ENCODE results near the gene KASH5.
"Not testable (repeated sequence)": the region's sequence is repeated elsewhere in the genome, so short reads cannot be mapped to it uniquely, and the experiment has no call there.

Gene KASH5

DNA sequence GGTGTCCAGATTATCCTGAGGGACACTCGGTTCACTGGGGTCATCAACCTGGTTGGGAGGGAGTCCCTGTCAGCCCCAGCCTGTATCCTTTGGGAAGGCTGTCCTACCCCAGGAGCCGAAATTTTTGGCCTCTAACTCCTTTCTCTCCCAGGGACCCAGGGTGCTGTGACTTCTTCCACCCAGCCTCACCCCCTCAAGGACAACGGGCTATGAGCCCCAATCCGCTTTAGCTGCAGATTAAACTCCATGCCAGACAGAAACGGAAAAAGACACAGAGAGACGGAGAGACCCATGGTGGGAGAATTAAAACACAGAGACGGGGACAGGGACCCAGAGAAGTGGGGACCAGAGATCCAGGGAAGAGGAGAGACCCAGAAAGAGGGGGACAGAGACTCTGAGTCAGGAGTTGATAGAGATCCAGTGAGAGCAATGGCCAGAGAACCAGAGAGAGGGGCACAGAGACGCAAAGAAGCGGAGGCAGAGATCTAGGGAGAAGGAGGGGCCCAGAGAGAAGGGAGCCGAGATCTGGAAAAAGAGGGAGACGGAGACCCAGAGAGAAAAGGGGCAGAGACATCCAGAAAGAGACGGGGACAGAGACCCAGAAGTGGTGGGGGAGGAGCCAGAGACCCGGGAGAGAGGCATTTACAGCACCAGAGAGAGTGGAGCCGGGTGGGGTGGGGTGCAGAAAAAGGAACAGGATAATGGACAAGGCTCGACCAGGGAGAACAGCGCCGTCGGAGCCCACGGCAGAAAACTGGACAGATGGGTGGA, 52.6 kb downstream of the KASH5 start:
- DNase-seq = no peak

GRCh38 chr19:49441210-49441959, 53.3 kb downstream of the KASH5 start, which contains the start of gene SLC17A7:
SLC17A7 (minus strand) TSS chr19:49441527; CDS start chr19:49441379, 148 bp downstream.
- DNase-seq = peak; percentile 66

GRCh38 chr19:49441960-49442350, 53.9 kb downstream of the KASH5 start:
- DNase-seq = no peak

- DNase-seq = no peak
Measured at GRCh38 chr19:49442354-49442753, 54.3 kb downstream of the KASH5 start.

DNA sequence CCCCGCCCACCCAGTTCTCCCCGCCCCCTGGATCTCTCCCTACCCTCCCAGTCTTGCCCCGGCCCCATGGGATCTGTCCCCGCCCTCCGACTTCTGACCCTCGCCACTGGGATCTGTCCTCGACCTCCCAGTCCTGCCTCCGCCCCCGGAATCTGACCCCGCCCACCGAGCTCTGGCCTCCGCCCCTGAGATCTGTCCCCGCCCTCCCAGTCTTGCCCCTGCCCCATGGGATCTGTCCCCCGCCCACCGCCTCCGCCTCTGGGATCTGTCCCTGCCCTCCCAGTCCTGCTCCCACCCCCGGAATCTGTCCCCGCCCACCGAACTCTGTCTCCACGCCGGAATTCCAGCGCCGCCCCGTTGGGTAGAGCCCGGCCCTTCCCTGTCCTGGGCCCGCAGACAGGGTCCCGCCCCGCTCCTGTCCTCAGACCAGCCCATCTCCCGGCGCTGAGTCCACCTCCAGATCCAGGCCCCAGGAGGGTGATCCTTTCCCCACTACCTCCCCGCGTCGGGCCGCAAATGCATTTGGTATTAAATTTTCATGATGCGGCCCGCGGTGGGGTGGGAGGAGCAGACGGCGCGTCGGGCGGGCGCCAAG, 54.8 kb downstream of the KASH5 start:
- DNase-seq = peak; percentile 53

GRCh38 chr19:49443366-49444099, 55.5 kb downstream of the KASH5 start:
- peak; percentile 96 for DNase-seq

- not testable (repeated sequence) for DNase-seq
Measured at GRCh38 chr19:49444100-49444700, 56.2 kb downstream of the KASH5 start.

GRCh38 chr19:49445997-49446396, 57.9 kb downstream of the KASH5 start:
- DNase-seq = no peak

DNA sequence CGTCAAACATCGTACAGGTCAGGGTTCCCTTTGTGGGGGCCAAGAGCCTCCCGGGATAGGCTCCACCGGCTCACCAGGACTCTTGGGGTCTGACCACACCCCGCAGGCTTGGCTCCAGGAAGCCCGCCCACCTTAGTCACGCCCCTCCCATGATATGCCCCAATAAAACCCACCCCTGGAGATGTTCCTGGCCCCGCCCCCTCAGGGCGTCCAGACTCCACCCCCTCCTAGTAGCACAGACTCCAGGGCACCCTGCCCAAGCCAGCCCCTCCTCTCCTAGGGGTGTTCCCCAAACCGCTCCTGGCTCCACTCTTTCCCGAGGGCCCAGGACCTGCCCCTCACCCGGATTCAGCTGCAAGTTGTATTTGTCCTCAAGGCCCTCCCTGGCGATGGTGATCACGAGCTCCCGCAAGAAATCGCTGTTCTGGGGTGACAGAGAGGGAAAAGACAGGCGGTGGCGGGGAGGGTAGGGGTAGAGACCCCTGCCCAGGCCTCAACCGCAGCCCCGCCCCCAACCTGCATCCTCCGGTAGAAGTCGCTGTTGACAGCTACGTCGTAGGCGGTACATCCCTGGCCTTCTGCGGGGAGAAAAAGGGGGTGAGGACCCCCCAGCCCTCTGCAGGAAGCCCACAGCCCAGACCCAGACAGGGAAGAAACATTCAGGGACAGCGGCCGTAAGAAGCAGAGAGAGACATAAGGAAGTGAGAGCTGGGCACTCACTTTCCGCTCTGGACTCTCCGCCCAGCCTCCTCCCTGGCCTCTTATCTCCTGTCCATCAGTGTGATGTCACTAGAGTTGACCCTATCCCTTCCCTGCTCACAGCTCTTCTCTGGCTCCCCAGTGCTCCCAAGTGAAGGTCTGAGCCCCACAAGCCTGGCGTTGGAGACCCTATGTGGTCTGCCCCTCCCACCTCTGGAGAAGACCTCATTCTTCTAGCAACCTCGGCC, 59.7 kb downstream of the KASH5 start:
- no peak for DNase-seq

GRCh38 chr19:49448432-49448786, 60.4 kb downstream of the KASH5 start:
- DNase-seq = no peak

- DNase-seq = no peak
Measured at GRCh38 chr19:49450405-49450804, 62.4 kb downstream of the KASH5 start.

- peak; percentile 87 for DNase-seq
Measured at GRCh38 chr19:49451430-49452181, 63.6 kb downstream of the KASH5 start, which contains the start of gene PIH1D1. PIH1D1 (minus strand) TSS chr19:49451814; CDS start chr19:49451574, 240 bp downstream.

- peak; percentile 97 for DNase-seq
Measured at GRCh38 chr19:49453013-49453756, 65.1 kb downstream of the KASH5 start, which contains the start of gene ALDH16A1. ALDH16A1 (plus strand) TSS chr19:49453225; CDS start chr19:49453332, 107 bp downstream.

GRCh38 chr19:49453757-49454240, 65.8 kb downstream of the KASH5 start:
- DNase-seq = no peak

GRCh38 chr19:49455773-49456172, 67.7 kb downstream of the KASH5 start:
- no peak for DNase-seq

- DNase-seq = no peak
Measured at GRCh38 chr19:49456326-49456725, 68.3 kb downstream of the KASH5 start.

GRCh38 chr19:49458567-49458903, 70.5 kb downstream of the KASH5 start:
- DNase-seq = no peak

- DNase-seq = no peak
Measured at GRCh38 chr19:49459388-49459787, 71.3 kb downstream of the KASH5 start.

- DNase-seq = not testable (repeated sequence)
Measured at GRCh38 chr19:49461130-49461529, 73.1 kb downstream of the KASH5 start.

DNA sequence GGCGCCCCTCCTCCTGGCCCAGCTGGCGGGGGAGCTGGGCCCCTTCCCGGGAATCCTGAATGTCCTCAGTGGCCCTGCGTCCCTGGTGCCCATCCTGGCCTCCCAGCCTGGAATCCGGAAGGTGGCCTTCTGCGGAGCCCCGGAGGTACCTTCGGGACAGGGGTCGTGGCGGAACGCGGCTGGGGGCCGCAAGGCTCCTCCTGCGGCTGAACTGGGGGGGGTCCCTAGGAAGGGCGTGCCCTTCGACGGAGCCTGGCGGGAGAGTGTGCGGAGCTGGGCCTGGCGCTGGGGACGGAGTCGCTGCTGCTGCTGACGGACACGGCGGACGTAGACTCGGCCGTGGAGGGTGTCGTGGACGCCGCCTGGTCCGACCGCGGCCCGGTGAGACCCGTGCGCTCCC, 73.6 kb downstream of the KASH5 start:
- no peak for DNase-seq
